ENCODE measurements around the gene LIX1.

The LIX1 gene

DNA sequence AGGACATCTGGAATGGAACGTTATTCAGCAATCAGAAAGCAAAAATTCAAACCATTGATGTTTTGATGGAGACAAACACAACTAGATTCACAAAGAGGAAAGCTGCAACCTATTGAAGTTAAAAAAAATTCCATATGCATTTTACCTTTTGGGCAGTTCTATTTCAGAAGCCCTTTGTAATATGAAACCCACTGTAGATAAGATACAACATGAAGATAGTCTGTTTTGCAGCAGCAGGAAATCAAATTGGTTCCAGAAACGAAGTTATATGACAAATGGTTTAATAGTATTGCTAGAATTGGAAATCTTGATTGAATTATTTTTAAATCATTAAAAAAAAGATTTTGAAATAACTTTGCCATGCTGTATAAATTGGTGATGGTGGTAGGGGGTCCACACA is 872 bp downstream of the LIX1 start:
- DNase-seq: no peak

DNA sequence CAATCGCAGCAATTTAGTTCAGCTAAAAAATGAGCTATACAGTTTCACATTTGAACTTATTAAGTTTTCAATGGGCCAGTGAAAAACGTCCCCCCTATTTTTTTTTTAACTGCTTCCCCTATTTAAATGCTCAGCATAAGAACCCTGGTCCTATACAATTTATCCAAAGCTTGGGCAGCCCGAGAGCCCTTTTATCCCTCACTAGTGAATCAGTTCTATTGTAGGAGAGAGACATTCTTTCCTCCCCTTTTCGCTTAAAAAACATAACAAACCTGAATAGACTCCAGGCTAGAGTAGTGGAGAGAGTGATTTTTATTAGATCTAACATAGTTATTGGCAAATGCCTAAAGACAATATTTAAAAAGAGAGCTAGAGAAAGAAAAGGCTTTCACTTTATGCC is 1.4 kb downstream of the LIX1 start:
- no peak for DNase-seq

DNA sequence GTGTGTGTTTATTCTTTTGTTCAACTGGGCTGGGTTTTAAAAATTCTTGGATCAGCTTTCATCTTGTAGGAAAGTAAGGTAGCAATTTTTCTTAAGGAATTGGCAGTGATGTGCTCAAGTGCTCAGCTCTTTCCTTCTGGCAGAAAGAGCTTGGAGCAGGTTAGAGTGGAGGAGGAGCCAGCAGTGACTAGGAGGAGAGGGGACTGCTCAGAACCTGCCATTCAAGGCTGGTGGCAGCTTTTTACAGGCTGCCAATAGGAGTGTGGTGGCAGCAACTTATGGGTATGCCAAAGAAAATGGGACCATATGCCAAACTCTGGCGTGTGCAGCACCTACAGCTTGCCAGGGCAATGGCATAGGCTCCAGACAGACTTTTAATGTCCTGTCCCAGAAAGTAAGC is 2.2 kb downstream of the LIX1 start:
- DNase-seq: peak in 19 of 56 donors; percentile 1 to 50 (median 15)

DNA sequence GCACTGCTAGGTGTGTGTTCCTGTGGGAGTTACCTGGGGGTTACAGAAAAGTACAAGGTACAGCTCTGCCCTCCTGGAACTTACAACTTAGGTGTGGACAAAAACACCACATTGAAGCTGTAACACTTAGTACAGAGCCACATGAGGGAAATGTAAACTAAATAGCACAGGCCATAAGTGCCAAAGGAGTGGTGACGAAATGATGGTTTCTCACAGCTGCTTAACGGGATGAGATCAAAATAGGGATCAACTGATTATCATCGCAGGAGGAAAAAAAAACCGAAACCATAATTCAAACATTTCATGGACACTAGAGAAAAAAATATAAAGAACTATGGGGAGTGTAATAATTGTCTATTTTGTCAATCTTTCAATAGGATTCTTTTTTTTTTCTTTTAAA is 5.9 kb downstream of the LIX1 start:
- DNase-seq: no peak

DNA sequence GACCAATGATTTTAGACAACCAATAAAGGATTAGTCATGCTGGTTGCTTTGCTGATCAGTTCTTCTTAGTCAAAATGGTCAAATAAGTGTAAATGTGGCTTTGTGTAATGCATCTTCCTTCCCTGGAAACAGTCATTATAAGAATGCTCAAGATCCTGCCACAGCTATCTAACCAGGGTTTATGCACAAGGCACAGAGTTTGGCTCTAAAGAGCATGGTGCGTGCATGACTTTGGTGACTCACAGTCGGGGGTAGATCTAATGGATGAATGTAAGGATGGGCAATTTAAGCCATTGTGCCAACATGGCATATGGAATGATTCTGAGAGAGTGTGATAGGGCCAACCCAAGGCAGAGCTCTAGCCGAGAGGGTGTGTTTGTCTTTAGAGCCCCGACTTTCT is 6.5 kb downstream of the LIX1 start:
- DNase-seq: no peak

- no peak for DNase-seq
These were observed 7.8 kb downstream of the LIX1 start for GRCh38 chr5:97134634-97135033.

DNA sequence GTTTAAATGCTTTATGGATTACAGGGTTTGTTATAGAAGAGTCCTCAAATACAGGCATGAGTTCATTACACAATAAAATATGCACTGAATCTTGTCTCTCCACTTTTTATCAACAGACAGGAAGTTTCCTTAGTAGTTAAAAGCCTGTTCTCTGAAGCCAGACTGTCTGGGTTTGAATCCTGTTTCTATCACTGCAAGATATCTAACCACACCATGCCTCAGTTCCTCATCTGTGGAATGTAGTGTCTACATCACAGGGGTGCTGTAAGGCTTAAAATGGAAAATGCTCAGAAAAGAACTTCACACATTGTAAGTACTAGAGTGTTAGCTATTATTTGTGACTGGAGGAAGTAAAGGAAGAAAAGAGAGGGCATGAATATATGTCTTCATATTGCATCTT is 9.3 kb downstream of the LIX1 start:
- DNase-seq: no peak

DNA sequence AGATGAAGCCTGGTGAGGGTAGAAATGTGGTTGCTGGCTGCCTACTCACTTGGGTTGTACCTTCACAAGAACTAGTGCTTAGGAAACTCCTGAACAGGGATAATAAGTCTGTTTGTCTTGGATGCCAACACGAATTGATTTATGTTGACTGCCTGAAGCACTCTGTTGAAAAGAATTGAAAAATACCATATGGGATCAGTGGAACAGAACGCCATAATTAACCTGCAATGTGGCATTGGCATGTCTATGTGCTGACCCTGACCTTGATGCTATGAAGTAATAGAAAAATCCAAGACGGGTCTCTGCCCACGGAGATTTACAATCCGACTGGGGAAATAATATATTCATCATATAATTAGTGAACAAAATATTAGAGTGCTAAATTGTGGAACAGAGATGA is 10.5 kb downstream of the LIX1 start:
- DNase-seq: no peak

DNA sequence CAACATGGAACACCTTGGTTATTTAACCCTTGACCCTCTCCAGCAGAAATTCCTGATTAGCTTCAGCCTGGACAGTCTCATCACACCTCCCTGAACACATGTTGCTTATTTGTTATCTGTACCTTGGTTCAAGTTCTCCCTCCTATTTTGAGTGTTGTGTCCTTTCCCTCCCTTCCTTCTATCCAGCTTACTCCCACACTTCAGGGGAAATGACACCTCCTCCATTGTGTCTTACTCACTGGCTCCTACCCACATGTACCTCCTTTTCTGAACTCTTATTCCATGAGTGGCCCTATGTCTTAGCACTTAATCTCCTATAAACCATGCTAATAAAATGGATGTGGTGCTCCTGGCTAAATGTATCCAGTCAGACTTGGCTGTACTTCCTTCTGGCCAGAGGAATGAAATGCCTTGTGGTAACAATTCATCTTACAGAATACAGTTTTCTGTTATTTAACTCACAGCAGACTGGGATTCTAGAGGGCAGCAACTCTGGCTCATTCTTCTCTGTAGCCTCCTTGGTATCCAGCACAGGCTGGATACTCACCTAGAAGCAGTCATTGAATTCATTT is 11.2 kb downstream of the LIX1 start:
- DNase-seq: no peak

DNA sequence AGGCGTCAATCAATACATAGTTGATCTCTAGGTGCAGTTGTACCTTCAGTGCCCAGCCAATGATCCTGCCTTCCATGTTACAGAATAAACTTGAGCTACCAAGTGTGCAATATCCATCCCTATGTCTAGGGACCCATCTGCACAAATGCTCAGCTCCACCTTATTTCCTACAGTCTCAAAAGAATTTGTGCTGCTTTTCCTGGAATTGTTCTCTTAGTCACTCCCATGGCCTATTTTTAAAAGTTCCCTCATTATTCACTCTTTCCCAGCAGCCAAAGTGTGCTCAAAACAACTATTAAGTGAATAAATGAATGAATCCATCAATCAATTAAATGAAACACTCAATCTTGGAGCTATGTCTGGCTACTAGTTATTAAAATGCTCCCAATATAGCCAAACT is 14.7 kb downstream of the LIX1 start:
- no peak for DNase-seq

DNA sequence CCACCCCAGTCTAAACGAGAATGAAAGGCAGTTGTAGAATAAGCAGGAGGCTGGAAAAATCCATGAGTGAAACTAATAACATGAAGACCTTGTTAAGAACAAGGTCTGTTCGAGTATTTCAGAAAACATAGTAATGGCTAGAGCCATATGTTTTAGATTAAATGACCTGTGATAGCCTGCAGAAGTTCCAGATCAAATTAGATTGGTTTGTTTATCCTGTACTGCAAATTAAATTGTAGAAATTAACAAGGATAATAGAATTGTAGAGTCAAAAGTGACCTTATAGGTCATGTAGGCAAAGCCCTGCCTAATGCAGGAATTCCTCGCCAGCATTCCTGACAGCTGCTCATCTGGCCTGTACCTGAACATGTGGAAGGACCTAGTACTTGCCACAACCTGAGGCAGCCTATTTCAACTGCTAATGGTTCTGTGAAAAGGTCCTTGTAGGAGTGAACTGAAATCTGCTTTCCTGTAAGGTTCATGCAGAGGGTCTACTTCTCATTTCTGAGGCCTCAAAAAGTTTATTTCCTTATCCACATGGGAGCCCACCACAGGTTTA is 17.2 kb downstream of the LIX1 start:
- no peak for DNase-seq

DNA sequence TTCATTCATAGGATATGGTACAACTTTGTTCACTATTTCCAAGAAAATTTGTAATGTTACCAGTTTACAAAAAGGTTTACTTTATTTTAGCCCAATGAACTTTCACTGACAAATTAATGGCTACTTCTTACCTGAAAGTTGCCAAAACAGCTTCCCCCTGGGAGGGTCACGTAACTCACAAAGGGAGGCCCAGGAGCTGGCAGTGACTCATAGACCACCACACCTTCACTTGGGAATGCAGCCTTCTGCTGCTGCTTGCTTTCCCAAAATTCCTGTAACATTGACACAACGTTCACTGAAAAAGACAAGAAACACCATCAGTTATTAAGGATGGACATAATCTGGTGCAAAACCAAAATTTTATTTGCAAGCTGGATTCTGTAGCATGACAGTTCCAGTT is 18.1 kb downstream of the LIX1 start:
- DNase-seq: no peak

- no peak for DNase-seq
These were observed 20.6 kb downstream of the LIX1 start for GRCh38 chr5:97121848-97122247.

- no peak for DNase-seq
These were observed 22.2 kb downstream of the LIX1 start for GRCh38 chr5:97120195-97120594.

DNA sequence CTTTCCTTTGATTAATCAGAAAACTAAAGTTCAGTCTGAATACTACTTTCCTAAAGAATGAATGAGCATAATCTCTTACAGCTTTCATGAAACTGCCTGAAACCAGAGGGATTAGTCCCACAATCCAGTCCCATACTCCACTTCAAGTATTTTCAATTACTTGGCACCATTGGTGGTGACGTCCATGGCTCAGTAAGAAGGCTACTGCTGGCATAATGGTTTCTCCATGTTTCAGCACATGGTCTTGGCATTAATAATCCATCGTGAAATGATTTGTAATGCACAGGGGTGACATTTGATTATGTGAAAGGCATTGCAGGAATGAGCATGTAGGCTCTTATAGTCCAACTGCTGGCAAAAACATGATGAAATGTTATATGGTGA is 23.4 kb downstream of the LIX1 start:
- DNase-seq: no peak

DNA sequence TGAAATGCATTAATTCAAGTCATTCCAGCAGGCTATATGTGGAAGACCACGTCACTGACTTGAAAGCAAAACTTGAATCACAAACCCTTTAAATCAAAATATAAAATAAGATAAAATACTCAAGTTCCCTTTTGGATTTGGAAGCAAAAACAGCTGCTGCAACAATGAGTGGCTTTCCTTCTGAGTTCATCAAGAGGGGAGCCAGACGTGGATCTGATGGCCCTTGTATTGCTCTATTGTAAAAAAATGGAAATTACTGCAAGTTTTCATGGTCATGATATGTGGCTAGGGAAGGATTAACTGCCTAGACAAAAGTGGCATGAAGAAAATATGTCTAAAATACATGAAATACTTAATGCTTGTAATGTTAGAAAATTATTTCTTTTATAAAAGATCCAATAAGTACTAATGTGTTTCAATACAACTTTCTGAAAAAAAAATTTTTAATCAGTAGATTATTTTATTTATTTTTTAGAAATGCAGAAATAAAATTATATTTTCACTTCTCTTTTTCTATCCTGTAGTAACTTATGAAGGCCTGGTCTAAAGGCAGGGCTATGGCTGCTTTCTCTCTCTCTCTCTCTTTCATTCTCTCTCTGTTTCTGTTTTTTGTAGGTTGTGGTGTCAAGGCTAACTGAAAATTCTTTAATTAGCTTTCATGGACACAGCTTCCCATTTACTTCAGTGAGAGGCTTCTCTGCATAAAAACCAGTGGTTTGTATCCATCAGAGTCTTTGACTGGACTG is 24.0 kb downstream of the LIX1 start:
- DNase-seq: no peak

GRCh38 chr5:97115932-97116331 is 26.5 kb downstream of the LIX1 start:
- DNase-seq: no peak

GRCh38 chr5:97112230-97112629 is 30.2 kb downstream of the LIX1 start:
- no peak for DNase-seq

DNA sequence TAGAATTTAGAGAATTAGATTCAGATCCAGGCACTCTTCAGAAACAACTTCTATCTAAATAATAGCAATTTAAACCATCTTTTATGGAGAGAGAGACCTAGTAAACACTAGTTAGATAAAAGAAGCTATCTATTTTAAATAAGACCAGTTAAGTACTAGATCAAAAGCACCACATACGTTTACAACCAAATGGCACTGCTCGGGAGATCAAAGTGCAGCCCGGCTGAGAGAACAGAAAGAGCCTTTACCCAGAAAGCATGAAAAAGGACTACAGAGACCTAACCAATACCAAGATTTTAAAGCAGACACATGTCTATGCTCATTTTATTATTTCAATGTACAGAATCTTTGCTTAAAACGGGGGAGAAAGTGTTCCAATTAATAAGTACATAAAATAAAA is 30.8 kb downstream of the LIX1 start:
- DNase-seq: no peak

DNA sequence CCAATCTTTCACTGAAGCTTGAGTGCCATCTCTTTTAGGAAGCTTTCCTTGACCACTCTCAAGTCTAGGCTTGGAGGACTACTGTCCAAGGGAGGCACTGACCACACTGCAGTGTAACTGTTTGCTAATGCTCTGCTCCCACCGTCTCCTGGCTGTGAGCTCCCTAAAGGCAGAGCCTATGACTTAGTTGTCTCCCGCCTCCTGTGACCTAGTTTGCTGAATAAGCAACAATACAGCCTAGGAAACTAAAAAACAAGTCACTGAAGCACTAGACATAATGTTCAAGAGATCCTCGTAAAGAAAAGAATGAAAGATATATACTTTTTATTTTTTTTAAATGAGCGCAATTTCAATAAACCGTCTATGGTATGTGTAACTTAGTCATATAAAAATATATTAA is 31.4 kb downstream of the LIX1 start:
- DNase-seq: peak in 1 of 56 donors; percentile 5

- DNase-seq: no peak
These were observed 35.1 kb downstream of the LIX1 start for GRCh38 chr5:97107318-97107717.

DNA sequence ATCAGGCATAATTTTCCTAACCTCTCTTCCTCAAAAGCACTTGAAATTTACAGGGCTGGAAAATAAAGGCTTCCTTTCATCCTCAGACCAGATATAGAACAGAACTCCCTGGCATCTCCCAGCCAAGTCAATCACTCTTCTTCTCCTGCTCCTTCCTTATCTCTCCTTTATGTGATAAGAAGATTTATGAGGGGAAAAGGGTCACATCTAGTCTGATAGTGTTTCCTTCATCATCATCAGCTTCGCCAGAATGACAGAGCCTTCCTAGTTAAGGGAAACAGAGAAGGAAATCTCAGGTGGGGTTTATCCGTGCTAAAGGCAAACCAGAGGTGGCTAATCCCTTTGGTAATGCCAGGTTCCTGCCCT is 36.2 kb downstream of the LIX1 start:
- DNase-seq: no peak

DNA sequence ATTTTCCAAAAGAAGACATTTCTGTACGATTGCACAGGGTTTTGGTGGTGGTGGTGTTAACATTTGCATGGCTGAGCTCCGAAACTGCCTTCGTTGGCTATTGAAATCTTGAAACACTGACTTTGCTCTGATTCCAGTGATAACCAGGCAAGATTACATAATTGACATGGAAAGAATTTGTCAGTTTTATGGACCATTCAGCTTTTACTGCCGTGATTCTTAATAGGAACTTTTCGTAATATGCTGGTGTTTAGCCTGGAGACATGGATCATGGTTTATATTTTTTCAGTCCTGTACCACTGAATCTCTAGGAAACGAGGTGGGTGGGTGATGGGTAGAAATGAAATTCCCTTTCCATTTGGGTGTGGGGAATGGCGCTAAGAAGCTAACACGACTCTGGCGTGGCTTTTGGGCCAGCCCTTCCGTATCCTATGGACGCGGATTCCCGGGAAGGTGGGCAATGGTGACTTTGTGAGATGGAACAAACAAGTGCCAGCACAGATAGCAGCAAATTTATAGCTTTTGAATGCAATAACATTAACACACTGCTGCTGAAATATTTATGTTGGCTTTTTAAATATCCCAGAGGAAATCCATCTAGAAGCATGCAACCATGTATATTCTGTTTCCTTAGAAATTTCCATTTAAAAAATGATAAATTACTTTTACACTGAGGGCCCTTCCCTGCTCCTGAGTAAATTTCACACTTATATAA is 36.8 kb downstream of the LIX1 start:
- no peak for DNase-seq
